Loucy (cell line): Measurements from ENCODE around the gene IGF1R.

Experiments used
- H2AFZ ChIP-seq: fragments of 200-600 bp; sonication (generic); 2 replicates; pipeline ENCODE4 v1.6.0; 2016; ENCODE audit warnings: antibody characterized with exemption, mild to moderate bottlenecking, low read length, moderate library complexity
- H3F3A ChIP-seq: fragments of 200-600 bp; 2 replicates; pipeline ENCODE4 v1.6.0; 2016; ENCODE audit warnings: antibody characterized with exemption, low read depth, mild to moderate bottlenecking
- H3K27me3 ChIP-seq: fragments of 200-600 bp; sonication (generic); 2 replicates; pipeline ENCODE4 v1.6.1; 2014; ENCODE audit warnings: low read length, mild to moderate bottlenecking; ENCODE audit not compliant: insufficient read depth, poor library complexity, severe bottlenecking
- H3K36me3 ChIP-seq: fragments of 200-600 bp; sonication (generic); 2 replicates; pipeline ENCODE4 v1.6.1; 2016; ENCODE audit warnings: low read length; ENCODE audit not compliant: insufficient read depth
- H3K4me1 ChIP-seq: fragments of 200-600 bp; sonication (generic); 2 replicates; pipeline ENCODE4 v1.5.1; 2014; ENCODE audit warnings: low read length, mild to moderate bottlenecking; ENCODE audit not compliant: insufficient read depth, poor library complexity, severe bottlenecking
- H3K4me2 ChIP-seq: fragments of 200-600 bp; sonication (generic); 2 replicates; pipeline ENCODE4 v1.6.0; 2014; ENCODE audit warnings: antibody characterized with exemption, low read length, low read depth, mild to moderate bottlenecking; ENCODE audit not compliant: poor library complexity, severe bottlenecking
- H3K4me3 ChIP-seq: fragments of 200-600 bp; sonication (generic); 2 replicates; pipeline ENCODE4 v1.5.1; 2014; ENCODE audit warnings: low read length, mild to moderate bottlenecking, mixed read lengths; ENCODE audit not compliant: poor library complexity, severe bottlenecking
- H3K79me2 ChIP-seq: fragments of 200-600 bp; sonication (generic); 2 replicates; pipeline ENCODE4 v1.6.1; 2014; ENCODE audit warnings: low read length; ENCODE audit not compliant: insufficient read depth
- H3K9ac ChIP-seq: fragments of 200-600 bp; sonication (generic); 2 replicates; pipeline ENCODE4 v1.6.0; 2014; ENCODE audit warnings: mild to moderate bottlenecking, low read depth, low read length, moderate library complexity; ENCODE audit not compliant: poor library complexity, severe bottlenecking
- H3K9me2 ChIP-seq: fragments of 200-600 bp; sonication (generic); replicated peaks from 2 replicates; pipeline ENCODE4 v1.6.1; 2016; ENCODE audit warnings: low read depth, low read length, mixed read lengths
- H3K9me3 ChIP-seq: fragments of 200-600 bp; sonication (generic); 2 replicates; pipeline ENCODE4 v1.6.1; 2014; ENCODE audit warnings: mild to moderate bottlenecking, antibody characterized with exemption, low read length, low read depth; ENCODE audit not compliant: insufficient read depth
- H4K20me1 ChIP-seq: fragments of 200-600 bp; sonication (generic); 2 replicates; pipeline ENCODE4 v1.6.0; 2014; ENCODE audit warnings: antibody characterized with exemption, low read length, mild to moderate bottlenecking; ENCODE audit not compliant: insufficient read depth, poor library complexity, severe bottlenecking
- EZH2phosphoT487 ChIP-seq: fragments of 200-600 bp; IDR thresholded peaks from 2 replicates; pipeline ENCODE4 v1.6.1; 2018; ENCODE audit warnings: antibody characterized with exemption, mild to moderate bottlenecking, moderate library complexity, borderline replicate concordance
- TF ChIP-seq, protein P1 (sequence below): fragments of 200-600 bp; sonication (generic); conservative IDR thresholded peaks from 2 replicates; pipeline ENCODE4 v1.5.1; 2014; ENCODE audit warnings: mild to moderate bottlenecking, antibody characterized with exemption, low read length

IGF1R gene

GRCh38 chr15:98938105-98938417 lies 289.7 kb downstream of the IGF1R start:
- H3K9me3 ChIP-seq: no peaks in the 10 kb centered on the region
- H3K4me2 ChIP-seq: no peak overlapping the region
- no peaks in the 10 kb centered on the region for H3K27me3 ChIP-seq
- H2AFZ ChIP-seq: no peak overlapping the region
- H3K79me2 ChIP-seq: no peaks in the 10 kb centered on the region
- no peak overlapping the region for H3K4me3 ChIP-seq
- H3K9me2 ChIP-seq: no peaks in the 10 kb centered on the region
- peaks cover 38% of the 10 kb centered on the region; the same call in 1 of the 2 replicates for H3K36me3 ChIP-seq
- no peaks in the 10 kb centered on the region for H4K20me1 ChIP-seq
- TF ChIP-seq, protein P1, sequence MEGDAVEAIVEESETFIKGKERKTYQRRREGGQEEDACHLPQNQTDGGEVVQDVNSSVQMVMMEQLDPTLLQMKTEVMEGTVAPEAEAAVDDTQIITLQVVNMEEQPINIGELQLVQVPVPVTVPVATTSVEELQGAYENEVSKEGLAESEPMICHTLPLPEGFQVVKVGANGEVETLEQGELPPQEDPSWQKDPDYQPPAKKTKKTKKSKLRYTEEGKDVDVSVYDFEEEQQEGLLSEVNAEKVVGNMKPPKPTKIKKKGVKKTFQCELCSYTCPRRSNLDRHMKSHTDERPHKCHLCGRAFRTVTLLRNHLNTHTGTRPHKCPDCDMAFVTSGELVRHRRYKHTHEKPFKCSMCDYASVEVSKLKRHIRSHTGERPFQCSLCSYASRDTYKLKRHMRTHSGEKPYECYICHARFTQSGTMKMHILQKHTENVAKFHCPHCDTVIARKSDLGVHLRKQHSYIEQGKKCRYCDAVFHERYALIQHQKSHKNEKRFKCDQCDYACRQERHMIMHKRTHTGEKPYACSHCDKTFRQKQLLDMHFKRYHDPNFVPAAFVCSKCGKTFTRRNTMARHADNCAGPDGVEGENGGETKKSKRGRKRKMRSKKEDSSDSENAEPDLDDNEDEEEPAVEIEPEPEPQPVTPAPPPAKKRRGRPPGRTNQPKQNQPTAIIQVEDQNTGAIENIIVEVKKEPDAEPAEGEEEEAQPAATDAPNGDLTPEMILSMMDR: no peak
- H3K9ac ChIP-seq: no peak overlapping the region
- no peaks in the 10 kb centered on the region for H3F3A ChIP-seq
- H3K4me1 ChIP-seq: no peaks in the 10 kb centered on the region

GRCh38 chr15:98938799-98939198 lies 290.5 kb downstream of the IGF1R start:
- Histone ChIP-seq H3F3A (no peaks in the 10 kb centered on the region), H2AFZ (no peak overlapping the region), H4K20me1 (no peaks in the 10 kb centered on the region)

DNA sequence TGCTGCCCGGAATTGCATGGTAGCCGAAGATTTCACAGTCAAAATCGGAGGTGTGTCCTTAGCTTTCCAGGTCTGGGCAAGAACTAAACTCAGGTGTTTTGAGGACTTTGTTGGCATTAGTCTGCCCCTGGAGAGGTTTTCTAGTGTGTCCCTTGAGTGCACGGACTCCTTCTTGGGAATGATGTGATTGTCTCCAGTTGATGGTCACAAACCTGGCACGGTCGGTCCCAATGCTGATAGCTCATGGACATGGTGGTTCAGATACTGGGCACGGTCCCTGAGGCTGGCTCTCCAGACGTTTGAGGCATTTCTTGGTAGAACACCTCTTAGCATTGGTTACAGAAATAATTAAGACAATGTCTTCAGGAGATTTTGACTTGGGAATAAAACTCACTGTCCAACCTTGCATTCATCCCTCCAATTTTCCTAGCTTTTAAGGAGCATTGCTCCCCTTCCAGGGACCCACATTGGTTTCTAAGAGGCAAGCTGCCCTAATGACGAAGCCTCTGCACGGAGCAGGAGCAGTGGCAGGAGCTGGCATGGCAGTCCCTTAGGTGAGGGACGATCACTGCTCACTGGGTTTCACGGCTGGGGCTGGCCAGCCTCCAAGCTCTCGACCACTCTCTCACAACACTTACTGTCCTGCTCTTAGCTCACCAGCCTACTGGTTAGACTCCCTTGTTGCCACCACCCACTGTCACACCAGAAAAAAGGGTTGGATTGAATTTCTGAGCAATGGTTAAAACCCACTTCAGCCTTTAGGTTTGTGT lies 291.2 kb downstream of the IGF1R start:
- H3K79me2 ChIP-seq: no peaks in the 10 kb centered on the region
- H3F3A ChIP-seq: no peaks in the 10 kb centered on the region
- H3K9ac ChIP-seq: no peak overlapping the region
- no peak for TF ChIP-seq EZH2phosphoT487
- TF ChIP-seq, protein P1: no peak
- H4K20me1 ChIP-seq: no peaks in the 10 kb centered on the region
- peaks cover 49% of the 10 kb centered on the region; the same call in 1 of the 2 replicates for H3K36me3 ChIP-seq
- no peaks in the 10 kb centered on the region for H3K9me3 ChIP-seq
- H3K4me3 ChIP-seq: no peak overlapping the region
- no peaks in the 10 kb centered on the region for H3K27me3 ChIP-seq
- no peaks in the 10 kb centered on the region for H3K4me1 ChIP-seq
- H2AFZ ChIP-seq: no peak overlapping the region
- no peak overlapping the region for H3K4me2 ChIP-seq
- H3K9me2 ChIP-seq: no peaks in the 10 kb centered on the region

More at GRCh38 chr15:98938799-98939198, 290.5 kb downstream of the IGF1R start:
- Histone ChIP-seq H3K4me2 (no peak overlapping the region), H3K4me3 (no peak overlapping the region), H3K9ac (no peak overlapping the region), H3K9me2 (no peaks in the 10 kb centered on the region), H3K9me3 (no peaks in the 10 kb centered on the region), H3K4me1 (no peaks in the 10 kb centered on the region), H3K36me3 (peaks cover 45% of the 10 kb centered on the region; the same call in 1 of the 2 replicates), H3K27me3 (no peaks in the 10 kb centered on the region), H3K79me2 (no peaks in the 10 kb centered on the region)
- TF ChIP-seq EZH2phosphoT487: no peak
- TF ChIP-seq, protein P1: no peak
